ENCODE data around the gene TERF2IP.

TERF2IP gene

DNA sequence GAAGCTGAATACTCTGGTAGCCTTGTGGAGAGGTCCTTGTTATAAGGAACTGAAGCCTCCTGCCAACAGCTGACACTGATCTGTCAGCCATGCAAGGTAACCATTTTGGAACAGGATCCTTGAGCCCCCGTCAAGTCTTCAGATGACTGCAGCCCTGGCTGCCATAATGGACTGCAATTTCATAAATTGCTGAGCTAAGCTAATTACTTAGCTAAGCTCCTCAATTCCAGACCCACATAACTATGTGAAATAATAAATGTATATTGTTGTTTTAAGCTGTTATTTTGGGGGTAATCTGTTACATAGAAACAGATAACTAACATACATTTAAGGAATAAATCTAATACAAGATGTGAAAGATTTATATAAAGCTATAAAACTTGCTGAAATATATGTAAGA lies 41.1 kb upstream of the TERF2IP start:
- no peak for DNase-seq
- no peak overlapping the region for H3K27ac ChIP-seq (ENCODE audit: low read length)
- H3K79me2 ChIP-seq (ENCODE audit: low read length): no peaks in the 10 kb centered on the region
- H3K36me3 ChIP-seq (replicated peaks; ENCODE audit: insufficient read depth, low read length): no peaks in the 10 kb centered on the region
- H4K20me1 ChIP-seq (ENCODE audit: insufficient read depth, low read length): no peaks in the 10 kb centered on the region
- H3K4me1 ChIP-seq (ENCODE audit: low read length): no peaks in the 10 kb centered on the region
- no peaks in the 10 kb centered on the region for H3F3A ChIP-seq (ENCODE audit: insufficient read depth, low read length)
- H2AFZ ChIP-seq (ENCODE audit: low read length): no peak overlapping the region
- H3K9ac ChIP-seq (ENCODE audit: low read length): no peak overlapping the region
- H3K4me3 ChIP-seq (ENCODE audit: low read length): no peak overlapping the region
- H3K27me3 ChIP-seq (replicated peaks; ENCODE audit: insufficient read depth, low read length): no peaks in the 10 kb centered on the region
- TF ChIP-seq, protein P1, sequence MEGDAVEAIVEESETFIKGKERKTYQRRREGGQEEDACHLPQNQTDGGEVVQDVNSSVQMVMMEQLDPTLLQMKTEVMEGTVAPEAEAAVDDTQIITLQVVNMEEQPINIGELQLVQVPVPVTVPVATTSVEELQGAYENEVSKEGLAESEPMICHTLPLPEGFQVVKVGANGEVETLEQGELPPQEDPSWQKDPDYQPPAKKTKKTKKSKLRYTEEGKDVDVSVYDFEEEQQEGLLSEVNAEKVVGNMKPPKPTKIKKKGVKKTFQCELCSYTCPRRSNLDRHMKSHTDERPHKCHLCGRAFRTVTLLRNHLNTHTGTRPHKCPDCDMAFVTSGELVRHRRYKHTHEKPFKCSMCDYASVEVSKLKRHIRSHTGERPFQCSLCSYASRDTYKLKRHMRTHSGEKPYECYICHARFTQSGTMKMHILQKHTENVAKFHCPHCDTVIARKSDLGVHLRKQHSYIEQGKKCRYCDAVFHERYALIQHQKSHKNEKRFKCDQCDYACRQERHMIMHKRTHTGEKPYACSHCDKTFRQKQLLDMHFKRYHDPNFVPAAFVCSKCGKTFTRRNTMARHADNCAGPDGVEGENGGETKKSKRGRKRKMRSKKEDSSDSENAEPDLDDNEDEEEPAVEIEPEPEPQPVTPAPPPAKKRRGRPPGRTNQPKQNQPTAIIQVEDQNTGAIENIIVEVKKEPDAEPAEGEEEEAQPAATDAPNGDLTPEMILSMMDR (IDR thresholded peaks at IDR 0.05; ENCODE audit: low read length): no peak
- TF ChIP-seq EZH2 (optimal IDR thresholded peaks at IDR 0.05; ENCODE audit: low read depth, low read length) (no peak), EZH2phosphoT487 (IDR thresholded peaks at IDR 0.05; ENCODE audit: low read length) (no peak)
- no peaks in the 10 kb centered on the region for H3K9me2 ChIP-seq (replicated peaks; ENCODE audit: insufficient read depth, low read length)
- no peaks in the 10 kb centered on the region for H3K9me3 ChIP-seq (replicated peaks; ENCODE audit: insufficient read depth, low read length)
- H3K4me2 ChIP-seq (ENCODE audit: low read depth, low read length): no peak overlapping the region

DNA sequence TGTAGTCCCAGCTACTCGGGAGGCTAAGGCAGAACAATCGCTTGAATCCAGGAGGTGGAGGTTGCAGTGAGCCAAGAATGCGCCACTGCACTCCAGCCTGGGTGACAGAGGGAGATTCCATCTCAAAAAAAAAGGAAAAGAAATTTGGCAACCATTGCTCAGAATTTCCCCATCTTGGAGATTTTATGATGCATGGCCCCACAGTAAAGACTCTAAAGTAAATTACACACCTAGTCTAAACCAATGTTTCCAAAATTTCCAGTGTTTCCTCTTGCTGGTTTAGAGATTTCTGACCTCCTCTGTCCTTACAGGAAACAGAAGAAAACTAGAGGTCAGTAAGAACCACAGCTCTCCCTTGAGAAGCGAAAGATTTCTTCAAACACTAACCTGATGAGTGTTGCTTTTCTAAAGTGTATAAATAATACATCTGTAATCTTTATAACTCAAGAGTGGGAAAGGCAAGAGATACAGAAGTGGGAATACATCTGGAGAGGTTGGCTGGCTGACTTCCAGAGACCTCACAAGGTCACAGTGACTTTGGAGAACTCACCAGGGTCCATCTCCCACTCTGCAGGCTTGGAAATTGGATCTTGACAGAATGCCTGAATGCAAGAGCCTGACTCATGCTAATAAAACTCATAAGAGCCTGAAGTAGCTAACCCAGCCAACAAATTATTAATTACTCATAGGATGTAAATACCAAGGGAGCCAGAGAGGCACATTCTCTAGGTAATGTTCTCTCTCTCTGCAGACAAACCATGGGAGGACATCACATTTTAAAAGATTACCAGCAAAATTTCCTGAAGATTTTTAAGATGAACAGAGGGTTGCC lies 33.3 kb upstream of the TERF2IP start:
- Histone ChIP-seq H4K20me1 (ENCODE audit: insufficient read depth, low read length) (no peaks in the 10 kb centered on the region), H3K36me3 (replicated peaks; ENCODE audit: insufficient read depth, low read length) (no peaks in the 10 kb centered on the region), H3K9ac (ENCODE audit: low read length) (no peak overlapping the region), H3K27ac (ENCODE audit: low read length) (no peak overlapping the region), H3K4me2 (ENCODE audit: low read depth, low read length) (no peak overlapping the region), H3K9me2 (replicated peaks; ENCODE audit: insufficient read depth, low read length) (no peaks in the 10 kb centered on the region), H3K79me2 (ENCODE audit: low read length) (no peaks in the 10 kb centered on the region), H3F3A (ENCODE audit: insufficient read depth, low read length) (no peaks in the 10 kb centered on the region), H3K4me1 (ENCODE audit: low read length) (no peaks in the 10 kb centered on the region), H3K27me3 (replicated peaks; ENCODE audit: insufficient read depth, low read length) (no peaks in the 10 kb centered on the region), H2AFZ (ENCODE audit: low read length) (no peak overlapping the region), H3K4me3 (ENCODE audit: low read length) (no peak overlapping the region), H3K9me3 (replicated peaks; ENCODE audit: insufficient read depth, low read length) (no peaks in the 10 kb centered on the region)
- no peak for DNase-seq
- TF ChIP-seq, protein P1 (IDR thresholded peaks at IDR 0.05; ENCODE audit: low read length): no peak
- TF ChIP-seq EZH2phosphoT487 (IDR thresholded peaks at IDR 0.05; ENCODE audit: low read length) (no peak), EZH2 (optimal IDR thresholded peaks at IDR 0.05; ENCODE audit: low read depth, low read length) (no peak)

DNA sequence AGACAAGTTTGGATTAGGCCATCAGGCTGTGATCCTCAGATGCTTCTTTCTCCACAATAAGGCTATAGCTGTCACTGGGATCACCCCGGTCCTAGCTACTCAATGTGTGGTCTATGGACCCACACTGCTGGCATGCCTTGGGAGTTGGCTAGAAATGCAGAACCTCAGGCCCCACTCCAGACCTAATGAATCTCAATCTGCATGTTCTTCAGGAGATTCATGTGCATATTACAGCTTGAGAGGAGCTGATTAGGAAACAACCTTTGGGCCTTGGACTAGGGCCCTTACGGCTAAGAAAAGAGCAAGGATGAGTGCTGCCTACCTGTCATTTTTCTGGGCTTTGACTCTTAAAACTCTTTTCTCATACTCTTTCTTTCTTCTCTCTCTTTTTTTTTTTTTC lies 32.0 kb upstream of the TERF2IP start:
- H3K4me1 ChIP-seq (ENCODE audit: low read length): no peaks in the 10 kb centered on the region
- no peak overlapping the region for H3K4me3 ChIP-seq (ENCODE audit: low read length)
- no peak overlapping the region for H2AFZ ChIP-seq (ENCODE audit: low read length)
- no peaks in the 10 kb centered on the region for H3K9me2 ChIP-seq (replicated peaks; ENCODE audit: insufficient read depth, low read length)
- H3K9ac ChIP-seq (ENCODE audit: low read length): no peak overlapping the region
- H3K36me3 ChIP-seq (replicated peaks; ENCODE audit: insufficient read depth, low read length): no peaks in the 10 kb centered on the region
- no peaks in the 10 kb centered on the region for H3F3A ChIP-seq (ENCODE audit: insufficient read depth, low read length)
- DNase-seq: no peak
- no peaks in the 10 kb centered on the region for H3K27me3 ChIP-seq (replicated peaks; ENCODE audit: insufficient read depth, low read length)
- H4K20me1 ChIP-seq (ENCODE audit: insufficient read depth, low read length): no peaks in the 10 kb centered on the region
- no peak overlapping the region for H3K4me2 ChIP-seq (ENCODE audit: low read depth, low read length)
- TF ChIP-seq EZH2phosphoT487 (IDR thresholded peaks at IDR 0.05; ENCODE audit: low read length) (no peak), EZH2 (optimal IDR thresholded peaks at IDR 0.05; ENCODE audit: low read depth, low read length) (no peak)
- TF ChIP-seq, protein P1 (IDR thresholded peaks at IDR 0.05; ENCODE audit: low read length): no peak
- H3K27ac ChIP-seq (ENCODE audit: low read length): no peak overlapping the region
- H3K9me3 ChIP-seq (replicated peaks; ENCODE audit: insufficient read depth, low read length): no peaks in the 10 kb centered on the region
- no peaks in the 10 kb centered on the region for H3K79me2 ChIP-seq (ENCODE audit: low read length)
